ENCODE measurements around the gene HECTD3.

The HECTD3 gene

DNA sequence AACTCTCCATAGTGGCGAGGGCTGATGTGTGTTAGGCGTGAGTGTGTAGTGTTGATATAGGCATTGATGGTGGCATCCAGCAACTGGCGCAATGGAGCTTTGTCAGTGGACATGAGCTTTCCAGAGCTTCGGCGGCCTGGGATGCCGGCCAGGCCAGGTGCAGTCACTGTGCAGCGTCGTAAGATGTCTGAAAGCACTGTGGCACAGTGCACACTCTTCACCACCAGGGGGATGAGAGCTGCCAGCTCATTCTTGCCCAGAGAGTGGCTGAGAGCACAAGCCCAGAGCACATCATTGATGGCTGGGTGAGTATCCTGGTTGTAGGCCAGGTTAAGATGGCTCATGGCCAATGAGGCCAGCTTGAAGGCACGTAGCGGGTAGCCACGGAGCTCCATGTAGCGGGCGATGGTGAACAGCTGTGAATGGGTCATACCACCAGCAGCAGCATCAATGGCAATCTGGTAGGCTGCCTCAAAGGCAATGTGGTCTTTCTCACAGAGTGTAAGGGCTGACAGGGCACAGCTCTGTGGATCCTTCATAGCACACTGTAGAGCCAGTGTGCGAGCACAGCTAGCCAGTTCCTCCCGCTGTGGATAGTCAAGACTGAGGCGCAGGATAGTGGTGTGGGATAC lies 7.6 kb upstream of the HECTD3 start:
- Histone ChIP-seq H4K8ac (ENCODE audit: low read depth, low read length) (no peak overlapping the region), H2BK5ac (ENCODE audit: low read depth, low read length, poor library complexity) (no peak overlapping the region), H2BK120ac (ENCODE audit: insufficient read depth, low read length, poor library complexity) (no peak overlapping the region), H4K12ac (ENCODE audit: low read depth, low read length) (no peak overlapping the region), H3K23ac (ENCODE audit: low read length) (no peak overlapping the region), H3K18ac (ENCODE audit: low read length) (no peak overlapping the region), H3K79me1 (ENCODE audit: low read length) (no peaks in the 10 kb centered on the region), H3K4me1 (ENCODE audit: control insufficient read depth in 1 of 2, insufficient read depth in 2 of 2, low read length in 2 of 2) (no peaks in the 10 kb centered on the region), H3K4ac (ENCODE audit: low read depth, low read length) (no peak overlapping the region), H4K91ac (ENCODE audit: low read depth, low read length) (no peak overlapping the region), H3K4me2 (ENCODE audit: low read length) (no peak overlapping the region), H2AFZ (ENCODE audit: insufficient read depth, low read length, poor library complexity) (no peak overlapping the region), H3K36me3 (ENCODE audit: control insufficient read depth in 1 of 2, insufficient read depth in 2 of 2, low read length in 2 of 2) (peaks cover 8% of the 10 kb centered on the region in 2 experiments), H3K9me3 (ENCODE audit: insufficient read depth, low read depth, low read length) (no peaks in the 10 kb centered on the region), H3K14ac (ENCODE audit: low read length) (no peak overlapping the region), H3K27me3 (ENCODE audit: insufficient read depth, low read length) (no peaks in the 10 kb centered on the region), H2AK5ac (ENCODE audit: low read length) (no peak overlapping the region), H3K27ac (ENCODE audit: low read depth, low read length) (no peak overlapping the region), H2BK12ac (ENCODE audit: low read length) (no peak overlapping the region), H3K79me2 (ENCODE audit: control insufficient read depth, insufficient read depth, low read length, poor library complexity) (no peaks in the 10 kb centered on the region), H3K4me3 (ENCODE audit: low read depth, low read length) (no peak overlapping the region), H3K9ac (ENCODE audit: low read length) (no peak overlapping the region)
- no CpG with 5 or more reads among the region's 16 CpGs for WGBS (ENCODE audit: extremely low coverage, insufficient coverage, insufficient read length)
- peak; percentile 61 to 84 for DNase-seq

DNA sequence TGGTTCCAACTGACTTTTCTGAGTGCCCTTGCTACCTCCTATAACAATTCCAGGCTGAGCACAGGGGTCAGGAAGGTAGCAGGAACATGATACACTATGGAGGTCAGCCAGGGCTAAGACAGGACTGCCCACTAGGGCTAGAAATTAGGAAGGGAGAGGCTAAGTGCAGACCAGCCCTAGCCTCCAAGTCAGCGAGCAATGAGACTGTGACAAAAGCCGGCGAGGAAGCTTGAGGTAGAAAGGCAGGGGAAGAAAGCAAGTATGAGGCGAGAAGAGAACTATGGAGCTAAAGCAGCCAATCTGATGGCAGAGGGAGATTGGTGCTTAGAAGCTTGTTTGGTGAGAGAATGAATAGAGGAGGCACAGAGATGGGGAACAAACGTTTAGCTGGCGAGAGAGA lies 5.6 kb upstream of the HECTD3 start:
- Histone ChIP-seq H4K12ac (ENCODE audit: low read depth, low read length) (no peak overlapping the region), H2BK5ac (ENCODE audit: low read depth, low read length, poor library complexity) (no peak overlapping the region), H2AFZ (ENCODE audit: insufficient read depth, low read length, poor library complexity) (no peak overlapping the region), H3K4me1 (ENCODE audit: control insufficient read depth in 1 of 2, insufficient read depth in 2 of 2, low read length in 2 of 2) (peaks cover under 1 to 3% of the 10 kb centered on the region in 2 experiments), H3K4ac (ENCODE audit: low read depth, low read length) (no peak overlapping the region), H3K4me3 (ENCODE audit: low read depth, low read length) (no peak overlapping the region), H3K9me3 (ENCODE audit: insufficient read depth, low read depth, low read length) (no peaks in the 10 kb centered on the region), H3K14ac (ENCODE audit: low read length) (no peak overlapping the region), H3K79me2 (ENCODE audit: control insufficient read depth, insufficient read depth, low read length, poor library complexity) (no peaks in the 10 kb centered on the region), H2BK12ac (ENCODE audit: low read length) (no peak overlapping the region), H2AK5ac (ENCODE audit: low read length) (no peak overlapping the region), H3K27me3 (ENCODE audit: insufficient read depth, low read length) (no peaks in the 10 kb centered on the region), H3K4me2 (ENCODE audit: low read length) (no peak overlapping the region), H3K9ac (ENCODE audit: low read length) (no peak overlapping the region), H3K18ac (ENCODE audit: low read length) (no peak overlapping the region), H2BK120ac (ENCODE audit: insufficient read depth, low read length, poor library complexity) (no peak overlapping the region), H3K79me1 (ENCODE audit: low read length) (peaks cover under 1% of the 10 kb centered on the region), H4K8ac (ENCODE audit: low read depth, low read length) (no peak overlapping the region), H4K91ac (ENCODE audit: low read depth, low read length) (no peak overlapping the region), H3K23ac (ENCODE audit: low read length) (no peak overlapping the region), H3K27ac (ENCODE audit: low read depth, low read length) (no peak overlapping the region), H3K36me3 (ENCODE audit: control insufficient read depth in 1 of 2, insufficient read depth in 2 of 2, low read length in 2 of 2) (peaks cover 10 to 11% of the 10 kb centered on the region in 2 experiments)
- DNase-seq: no peak
- no CpG with 5 or more reads among the region's 6 CpGs for WGBS (ENCODE audit: extremely low coverage, insufficient coverage, insufficient read length)

DNA sequence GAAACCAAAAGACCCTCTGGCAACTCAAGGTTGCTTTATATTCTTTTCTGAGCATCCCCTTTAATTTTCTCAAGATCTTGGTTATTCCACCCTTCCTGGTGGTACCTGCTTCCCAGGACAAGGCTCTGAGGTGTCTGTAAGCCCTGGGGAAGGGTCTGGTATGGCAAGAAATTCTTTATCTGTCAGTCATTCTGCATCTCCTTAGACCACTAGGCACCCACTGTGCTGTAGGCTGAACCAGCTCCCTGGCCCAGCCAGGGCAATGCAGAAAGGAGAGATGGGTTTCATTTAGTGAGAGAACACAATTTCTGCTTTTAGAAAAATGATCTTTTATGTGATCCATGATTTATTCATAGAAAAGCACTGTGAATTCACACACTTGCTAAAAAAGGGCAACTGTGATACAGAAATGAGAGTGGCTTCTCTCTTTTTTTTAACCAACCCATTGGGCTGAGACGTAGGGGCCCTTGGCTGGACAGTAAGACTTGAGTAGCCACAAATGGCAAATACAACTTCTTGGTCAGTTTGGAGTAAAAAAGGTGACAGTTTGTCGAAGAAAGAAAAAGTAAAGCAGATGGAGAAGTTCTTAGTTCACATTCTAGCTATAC lies 5.1 kb upstream of the HECTD3 start:
- Histone ChIP-seq H3K9me3 (ENCODE audit: insufficient read depth, low read depth, low read length) (no peaks in the 10 kb centered on the region), H2BK120ac (ENCODE audit: insufficient read depth, low read length, poor library complexity) (no peak overlapping the region), H4K8ac (ENCODE audit: low read depth, low read length) (no peak overlapping the region), H3K36me3 (ENCODE audit: control insufficient read depth in 1 of 2, insufficient read depth in 2 of 2, low read length in 2 of 2) (peaks cover 10 to 11% of the 10 kb centered on the region in 2 experiments), H3K27ac (ENCODE audit: low read depth, low read length) (no peak overlapping the region), H3K23ac (ENCODE audit: low read length) (no peak overlapping the region), H3K79me2 (ENCODE audit: control insufficient read depth, insufficient read depth, low read length, poor library complexity) (no peaks in the 10 kb centered on the region), H4K12ac (ENCODE audit: low read depth, low read length) (no peak overlapping the region), H2BK5ac (ENCODE audit: low read depth, low read length, poor library complexity) (no peak overlapping the region), H2BK12ac (ENCODE audit: low read length) (no peak overlapping the region), H3K14ac (ENCODE audit: low read length) (no peak overlapping the region), H3K18ac (ENCODE audit: low read length) (no peak overlapping the region), H3K4ac (ENCODE audit: low read depth, low read length) (no peak overlapping the region), H3K4me1 (ENCODE audit: control insufficient read depth in 1 of 2, insufficient read depth in 2 of 2, low read length in 2 of 2) (peaks cover 2 to 4% of the 10 kb centered on the region in 2 experiments), H4K91ac (ENCODE audit: low read depth, low read length) (no peak overlapping the region), H3K4me3 (ENCODE audit: low read depth, low read length) (no peak overlapping the region), H3K79me1 (ENCODE audit: low read length) (peaks cover 2% of the 10 kb centered on the region), H3K4me2 (ENCODE audit: low read length) (no peak overlapping the region), H3K9ac (ENCODE audit: low read length) (no peak overlapping the region), H3K27me3 (ENCODE audit: insufficient read depth, low read length) (no peaks in the 10 kb centered on the region), H2AK5ac (ENCODE audit: low read length) (no peak overlapping the region), H2AFZ (ENCODE audit: insufficient read depth, low read length, poor library complexity) (no peak overlapping the region)
- no peak for DNase-seq
- no CpG with 5 or more reads among the region's 2 CpGs for WGBS (ENCODE audit: extremely low coverage, insufficient coverage, insufficient read length)

DNA sequence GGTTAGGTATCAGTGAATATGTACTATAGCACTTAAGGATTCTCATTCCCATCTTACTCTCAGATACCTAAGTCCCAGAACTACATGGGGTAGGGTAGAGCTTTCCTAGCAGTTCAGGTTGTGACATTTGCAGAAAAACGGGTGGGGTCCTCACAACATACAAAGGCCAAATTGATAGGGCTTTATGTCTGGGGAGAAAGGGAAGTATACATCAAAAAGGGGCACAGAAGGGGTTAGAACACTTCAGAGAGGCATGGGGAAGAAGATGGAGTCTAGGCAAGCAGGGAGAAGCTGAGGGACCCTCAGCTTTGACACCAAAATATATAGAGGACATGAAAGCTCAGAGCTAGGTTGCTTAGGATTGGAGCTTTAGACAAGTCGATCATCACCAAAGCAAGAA lies 4.6 kb upstream of the HECTD3 start:
- Histone ChIP-seq H3K4me3 (ENCODE audit: low read depth, low read length) (no peak overlapping the region), H3K9ac (ENCODE audit: low read length) (no peak overlapping the region), H3K9me3 (ENCODE audit: insufficient read depth, low read depth, low read length) (no peaks in the 10 kb centered on the region), H2AK5ac (ENCODE audit: low read length) (no peak overlapping the region), H3K4me2 (ENCODE audit: low read length) (no peak overlapping the region), H3K18ac (ENCODE audit: low read length) (no peak overlapping the region), H2BK12ac (ENCODE audit: low read length) (no peak overlapping the region), H3K27ac (ENCODE audit: low read depth, low read length) (no peak overlapping the region), H3K14ac (ENCODE audit: low read length) (no peak overlapping the region), H2BK5ac (ENCODE audit: low read depth, low read length, poor library complexity) (no peak overlapping the region), H3K79me2 (ENCODE audit: control insufficient read depth, insufficient read depth, low read length, poor library complexity) (peaks cover 4% of the 10 kb centered on the region), H3K4me1 (ENCODE audit: control insufficient read depth in 1 of 2, insufficient read depth in 2 of 2, low read length in 2 of 2) (peaks cover 2 to 4% of the 10 kb centered on the region in 2 experiments), H3K79me1 (ENCODE audit: low read length) (peaks cover 5% of the 10 kb centered on the region), H3K27me3 (ENCODE audit: insufficient read depth, low read length) (no peaks in the 10 kb centered on the region), H2BK120ac (ENCODE audit: insufficient read depth, low read length, poor library complexity) (no peak overlapping the region), H4K12ac (ENCODE audit: low read depth, low read length) (no peak overlapping the region), H3K36me3 (ENCODE audit: control insufficient read depth in 1 of 2, insufficient read depth in 2 of 2, low read length in 2 of 2) (peaks cover 10 to 11% of the 10 kb centered on the region in 2 experiments), H4K91ac (ENCODE audit: low read depth, low read length) (no peak overlapping the region), H4K8ac (ENCODE audit: low read depth, low read length) (no peak overlapping the region), H3K4ac (ENCODE audit: low read depth, low read length) (no peak overlapping the region), H3K23ac (ENCODE audit: low read length) (no peak overlapping the region), H2AFZ (ENCODE audit: insufficient read depth, low read length, poor library complexity) (no peak overlapping the region)
- no peak for DNase-seq
- no CpG with 5 or more reads among the region's 2 CpGs for WGBS (ENCODE audit: extremely low coverage, insufficient coverage, insufficient read length)
